ENCODE measurements around the gene UNG. TPM values are rescaled to one million over a fixed set of nuclear protein-coding genes. Genes with fewer than 3 reads are reported as not detected.

Gene UNG
- total and polyA plus RNA-seq, 2 of the 8 experiments (the other 6 are each of a cell fraction or from before 2014, with no cell fraction given): 71.6 to 163 TPM

- TF ChIP-seq CHD7 (IDR thresholded peaks at IDR 0.05; ENCODE audit: insufficient replicate concordance, low read length) (no peak), E2F6 (IDR thresholded peaks at IDR 0.05) (no peak), PHF8 (conservative IDR thresholded peaks at IDR 0.05; ENCODE audit: low read depth, low read length) (no peak), NANOG (IDR thresholded peaks at IDR 0.05; ENCODE audit: insufficient read depth, low read depth, low read length, poor library complexity, severe bottlenecking) (no peak), POU5F1 (IDR thresholded peaks at IDR 0.05; ENCODE audit: low read depth, low read length) (no peak), RNF2 (IDR thresholded peaks at IDR 0.05; ENCODE audit: borderline replicate concordance, low read depth, low read length, missing control alignments, poor library complexity, severe bottlenecking) (no peak), CEBPB (IDR thresholded peaks at IDR 0.05; ENCODE audit: low read depth, low read length) (no peak; the same call in 1 of the 2 replicates), CHD2 (IDR thresholded peaks at IDR 0.05; ENCODE audit: low read length) (no peak), CTBP2 (IDR thresholded peaks at IDR 0.05; ENCODE audit: borderline replicate concordance, insufficient read depth, insufficient read length, low read length) (no peak), POLR2AphosphoS5 (IDR thresholded peaks at IDR 0.05; ENCODE audit: low read depth, low read length) (no peak)
Observed at GRCh38 chr12:109153821-109154441, 56.5 kb downstream of the UNG start (continued).
